ENCODE measurements around the gene NDUFA8.
A peak's percentile ranks its signal among the peaks of the same experiment; 100 is the strongest.

The NDUFA8 gene

DNA sequence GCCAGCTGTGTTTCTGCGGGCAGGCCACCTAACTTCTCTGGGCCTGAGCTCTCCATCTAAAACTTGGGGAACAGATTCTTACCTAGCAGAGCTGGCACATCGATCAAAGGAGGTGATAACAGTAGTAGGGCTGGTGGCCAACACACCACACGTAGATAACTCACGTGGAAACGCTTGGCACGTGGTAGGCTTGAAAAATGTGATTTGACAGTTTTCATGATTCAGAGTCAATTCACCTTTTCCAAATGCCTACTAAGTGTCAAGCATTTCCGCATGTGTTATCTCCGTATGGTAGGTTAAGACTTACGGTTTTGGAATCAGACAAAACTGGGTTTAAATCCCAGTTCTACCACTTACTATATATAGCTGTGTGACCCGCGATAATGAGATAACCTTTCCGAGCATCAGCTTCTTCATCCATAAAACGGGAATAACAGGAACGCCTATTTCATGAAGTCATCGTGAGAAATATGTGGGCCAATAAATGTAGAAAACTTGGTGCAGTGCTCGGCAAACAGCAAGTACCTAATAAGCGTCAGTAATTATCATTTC, 25.5 kb downstream of the NDUFA8 start:
- DNase-seq, result no peak

DNA sequence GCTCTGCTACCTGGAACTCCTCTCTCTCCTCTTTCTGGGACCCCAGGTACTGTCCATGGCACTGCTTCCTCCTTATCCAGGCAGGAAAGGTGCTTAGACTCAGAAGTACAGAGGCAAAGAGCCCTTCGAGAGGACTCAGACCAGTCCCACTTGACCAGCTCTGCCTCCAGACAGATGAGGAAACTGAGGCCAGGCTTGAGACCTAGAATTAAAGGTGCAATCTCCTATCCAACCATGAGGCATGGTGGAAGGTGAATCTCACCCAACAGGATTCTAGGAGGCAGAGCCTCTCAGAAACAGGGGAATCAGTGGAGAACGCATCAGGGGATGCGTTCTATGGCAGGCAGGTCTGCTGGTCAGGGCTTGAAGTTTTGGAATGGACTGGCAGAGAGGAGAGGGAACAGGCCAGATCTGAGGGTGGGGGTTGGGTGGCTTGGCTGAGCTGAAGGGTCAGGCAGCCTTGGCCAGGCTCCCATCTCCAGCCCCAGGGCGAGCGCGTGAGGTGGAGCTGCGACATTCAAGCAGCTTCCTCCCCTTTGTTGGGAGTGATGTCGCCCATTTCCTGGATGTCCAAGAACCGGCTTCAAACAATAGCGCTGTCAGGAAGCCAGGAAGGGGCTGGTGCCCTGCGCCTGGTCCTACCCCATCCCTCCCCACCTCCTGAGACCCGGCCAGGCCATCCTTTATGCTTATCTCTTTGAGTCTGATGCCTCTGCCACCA, 26.2 kb downstream of the NDUFA8 start:
- DNase-seq, result no peak

DNA sequence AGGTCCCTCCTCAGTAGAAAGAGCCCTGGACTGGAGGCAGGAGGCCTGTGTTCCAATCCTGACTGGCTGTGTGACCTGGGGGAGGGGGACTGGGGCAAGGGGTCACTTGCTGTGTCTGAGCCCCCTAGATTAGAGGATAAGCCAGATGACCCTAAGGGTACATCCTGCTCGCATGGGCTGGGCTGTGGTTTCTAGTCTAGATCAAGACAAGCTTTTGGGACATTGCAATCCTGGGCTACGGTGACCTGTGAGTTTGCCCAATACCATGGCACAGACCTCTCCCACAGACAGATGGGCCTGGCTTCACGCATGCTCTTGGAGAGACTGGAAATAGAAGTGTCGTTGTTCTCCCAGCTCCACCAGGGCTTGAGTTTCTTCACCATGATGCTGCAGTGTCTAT, 27.0 kb downstream of the NDUFA8 start:
- DNase-seq, result no peak

DNA sequence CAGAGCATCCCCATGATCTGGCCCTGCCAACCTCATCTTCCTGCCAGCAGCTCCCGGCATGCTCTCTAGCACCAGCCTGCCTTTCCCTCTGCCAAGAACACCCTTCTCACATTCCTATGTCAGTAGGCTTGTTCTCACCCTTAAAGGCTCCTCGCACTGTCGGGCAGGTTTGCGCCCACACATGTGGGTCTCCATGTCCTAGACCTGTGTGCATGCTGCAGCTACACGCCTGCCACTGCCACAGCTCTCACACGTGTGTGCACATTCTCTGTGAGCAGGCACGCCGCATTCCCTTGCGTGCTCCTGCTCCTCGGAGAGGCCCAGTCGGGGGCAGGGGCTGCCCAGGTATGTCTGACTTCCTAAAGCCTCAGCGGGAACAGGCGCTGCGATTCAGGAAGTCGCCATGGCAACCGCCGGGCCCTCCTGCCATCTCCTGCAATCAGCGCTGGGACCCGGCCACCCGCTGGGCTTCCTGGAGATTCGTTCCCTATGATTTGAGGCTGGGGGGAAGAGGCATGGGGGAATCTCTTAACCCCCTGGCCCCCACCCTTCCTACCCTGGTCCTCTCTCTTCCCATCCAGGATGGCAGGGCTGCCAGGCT, 28.1 kb downstream of the NDUFA8 start:
- no peak for DNase-seq

DNA sequence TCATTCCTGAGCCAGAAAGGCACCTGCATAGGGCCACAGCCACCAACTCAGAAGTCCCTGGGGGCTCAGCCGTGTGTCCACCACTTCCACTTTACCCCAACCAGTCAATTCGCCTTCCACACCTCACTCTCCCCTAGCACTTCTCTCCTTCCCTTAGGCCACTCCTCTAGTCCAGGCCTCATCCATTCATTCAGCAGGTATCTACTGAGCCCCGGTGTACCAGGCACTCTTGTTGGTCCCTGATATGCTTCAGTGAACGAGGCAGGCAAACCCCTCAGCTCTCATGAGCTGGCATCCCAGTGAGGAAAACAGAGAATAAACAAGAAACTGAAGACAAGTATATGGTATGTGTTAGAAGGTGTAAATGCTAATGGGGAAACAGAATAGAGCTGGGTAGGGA, 28.7 kb downstream of the NDUFA8 start:
- DNase-seq, result no peak

DNA sequence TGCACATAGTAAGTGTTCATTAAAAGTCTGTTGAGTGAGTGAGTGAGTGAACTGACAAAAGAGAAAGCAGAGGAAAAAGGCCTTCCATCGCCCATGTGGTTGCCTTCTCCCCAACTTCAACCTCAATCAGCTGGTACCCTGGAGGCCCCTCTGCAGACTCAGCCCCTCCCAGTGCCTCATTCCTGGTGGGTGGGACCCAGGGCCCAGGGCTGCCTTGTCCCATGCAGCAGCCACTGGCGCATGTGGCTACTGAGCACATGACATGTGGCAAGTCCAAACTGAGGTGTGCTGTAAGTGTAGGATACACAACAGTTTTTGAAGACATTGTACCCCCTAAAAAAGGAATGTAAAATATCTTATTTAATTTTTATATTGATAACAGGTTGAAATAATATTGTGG, 29.6 kb downstream of the NDUFA8 start:
- no peak for DNase-seq

DNA sequence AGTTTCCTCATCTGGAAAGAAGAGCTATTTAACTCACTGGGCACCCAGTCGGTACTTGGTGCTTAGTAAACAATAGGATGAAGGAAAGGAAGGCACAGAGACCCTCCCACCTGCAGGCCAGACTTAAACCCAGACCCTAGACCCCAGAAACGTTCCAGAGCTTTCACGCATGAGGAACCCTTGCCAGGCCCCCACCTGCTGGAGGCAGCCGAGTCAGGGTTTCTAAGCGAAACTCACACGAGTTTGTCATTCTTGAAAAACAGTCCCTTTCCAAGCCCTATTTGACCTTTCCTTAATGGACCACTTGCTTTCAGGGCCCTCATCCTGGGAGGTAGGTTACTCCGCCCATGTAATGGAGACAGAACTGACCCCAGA, 30.6 kb downstream of the NDUFA8 start:
- DNase-seq, result no peak

DNA sequence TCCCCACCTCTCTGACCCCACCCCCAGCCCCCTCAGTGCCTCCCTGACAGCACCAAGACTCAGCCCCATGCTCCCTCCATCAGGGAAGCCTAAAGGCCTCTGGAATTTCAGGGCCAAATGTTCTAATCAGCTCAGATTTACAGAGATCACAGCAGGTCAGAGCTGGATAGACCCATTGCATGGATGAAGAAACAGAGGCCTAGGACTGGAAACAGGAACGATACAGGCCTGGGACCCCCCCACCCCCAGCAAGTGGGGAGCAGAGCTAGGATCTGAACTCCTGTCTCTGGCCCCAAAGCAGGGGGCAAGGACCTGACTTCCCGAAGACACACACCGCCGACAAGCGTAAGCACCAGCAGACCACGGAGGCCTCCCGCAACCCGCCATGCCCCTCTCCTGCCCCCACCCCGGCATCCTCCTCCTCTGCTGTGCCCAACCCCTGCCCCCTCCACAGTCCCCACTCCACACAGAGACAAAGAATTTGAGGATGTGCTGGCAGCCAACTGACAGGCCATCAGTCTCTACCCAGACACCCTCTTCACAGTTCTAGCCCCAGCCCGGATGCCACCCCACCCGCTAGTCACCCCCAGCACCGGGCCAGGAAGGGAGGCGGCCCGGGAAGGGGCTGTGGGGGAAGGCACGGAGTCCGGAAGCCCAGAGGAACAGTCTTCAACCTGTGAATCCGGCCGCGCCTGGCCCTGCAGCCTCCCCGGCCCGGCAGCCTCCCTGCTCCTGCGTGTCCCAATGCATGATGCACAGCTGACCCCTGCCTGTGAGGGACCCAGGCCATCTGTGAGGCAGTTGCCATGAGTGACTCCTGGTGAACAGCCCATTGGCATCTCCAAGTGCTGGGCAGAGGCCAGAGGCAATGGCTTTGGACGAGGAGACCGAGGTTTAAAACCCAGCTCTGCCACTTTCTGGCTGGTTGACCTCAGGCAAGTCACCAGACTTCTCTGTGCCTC, 31.3 kb downstream of the NDUFA8 start:
- DNase-seq, result no peak

DNA sequence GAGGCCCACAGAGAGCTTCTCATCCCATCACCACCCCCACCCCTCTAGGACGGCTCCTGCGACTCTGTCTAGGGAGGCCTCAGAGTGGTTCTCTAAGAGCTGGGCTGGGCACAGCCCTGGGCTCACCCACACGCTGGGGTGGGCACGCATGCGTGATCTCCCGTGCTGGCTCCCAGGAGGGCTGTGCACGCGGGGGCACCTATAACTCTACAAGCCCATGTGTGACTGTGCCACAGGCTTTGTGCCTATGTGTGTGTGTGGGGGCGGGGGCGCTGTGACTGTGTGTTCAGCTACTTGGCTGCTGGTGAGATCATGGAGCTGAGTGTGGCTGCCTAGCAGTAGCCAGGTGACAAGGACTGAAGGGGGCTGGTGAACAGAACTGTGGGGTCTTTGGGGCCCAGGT, 32.2 kb downstream of the NDUFA8 start:
- no peak for DNase-seq

DNA sequence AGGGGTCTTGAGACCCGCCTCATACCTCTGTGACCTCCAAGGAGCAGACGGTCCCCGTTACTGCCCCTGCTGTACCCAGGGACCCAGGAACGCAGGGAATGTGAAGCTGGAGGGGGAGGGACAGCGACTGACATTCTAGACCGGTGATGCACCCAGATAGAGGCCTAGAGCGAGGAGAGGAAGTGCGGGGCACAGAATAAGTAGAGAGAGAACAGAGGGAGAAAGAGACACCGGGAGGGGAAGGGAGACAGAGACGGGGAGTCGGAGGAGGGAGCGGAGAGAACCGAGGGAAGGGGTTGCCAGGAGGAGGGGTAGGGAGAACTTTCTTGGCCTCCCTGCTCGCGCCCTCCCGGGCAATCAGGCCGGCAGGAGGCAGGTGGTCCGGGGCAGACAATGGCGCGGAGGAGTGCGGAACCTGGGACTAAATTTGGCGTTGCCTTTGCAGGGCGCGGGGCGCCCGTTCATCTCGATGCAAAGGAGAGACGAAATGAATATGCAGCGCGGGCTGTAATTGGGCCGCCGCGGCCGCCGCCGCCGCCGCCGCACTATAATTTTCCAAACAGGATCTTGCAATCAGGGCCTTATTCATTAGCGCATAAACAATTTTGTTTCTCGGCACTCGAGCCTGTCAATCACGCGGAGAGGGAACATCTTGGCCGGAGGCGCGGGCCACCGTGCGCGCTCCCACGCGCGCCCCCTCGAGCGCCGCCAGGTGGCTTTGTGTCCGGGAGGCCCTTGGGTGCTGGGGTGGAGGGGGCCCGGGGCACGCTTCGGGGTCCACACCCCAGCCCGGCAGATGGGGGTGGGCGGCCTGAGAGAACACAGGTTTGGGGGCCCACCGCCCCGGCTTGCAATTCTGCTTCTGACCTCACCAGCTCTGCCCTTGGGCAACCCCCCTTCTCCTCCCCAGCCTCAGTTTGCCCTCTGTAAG, 33.0 kb downstream of the NDUFA8 start:
- peak; percentile 25 for DNase-seq

DNA sequence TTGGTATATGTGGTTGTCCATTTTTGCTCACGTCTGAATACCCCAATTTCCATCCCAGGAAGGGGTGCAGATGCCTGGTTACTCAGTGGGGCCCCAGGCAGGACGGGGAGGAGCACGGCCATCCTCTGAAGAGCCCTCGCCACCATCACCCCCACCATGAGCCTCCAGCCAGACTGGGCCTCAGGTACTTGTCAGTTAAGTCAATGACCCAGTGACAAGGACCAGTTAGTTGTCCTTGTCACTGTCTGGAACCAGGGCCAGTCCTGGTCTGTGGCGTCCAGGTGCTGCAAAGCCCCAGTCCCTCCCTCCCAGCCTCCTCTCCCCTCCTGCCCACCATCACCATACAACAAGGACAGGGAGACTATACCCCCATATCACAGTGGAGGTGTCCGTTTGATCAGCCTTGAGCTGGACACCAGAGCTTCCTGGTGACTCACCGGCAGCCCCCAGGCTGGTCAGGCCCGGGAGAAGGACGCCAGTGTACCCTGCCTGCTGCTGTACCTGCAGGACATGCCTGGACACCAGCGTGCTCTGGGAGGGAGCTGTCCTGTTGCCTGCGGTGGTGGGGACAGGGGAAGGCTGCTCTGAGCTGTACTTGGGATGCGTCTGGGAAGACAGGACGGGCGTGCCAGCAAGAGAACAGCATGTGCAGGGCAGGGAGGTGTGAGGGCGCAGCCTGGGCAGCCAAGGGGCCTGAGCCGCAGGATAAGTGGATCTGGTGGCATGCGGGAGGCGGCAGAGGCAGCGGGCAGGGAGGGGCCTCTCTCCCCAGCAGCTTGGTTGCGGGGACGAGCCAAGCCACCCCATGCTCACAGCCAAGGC, 33.9 kb downstream of the NDUFA8 start:
- no peak for DNase-seq

DNA sequence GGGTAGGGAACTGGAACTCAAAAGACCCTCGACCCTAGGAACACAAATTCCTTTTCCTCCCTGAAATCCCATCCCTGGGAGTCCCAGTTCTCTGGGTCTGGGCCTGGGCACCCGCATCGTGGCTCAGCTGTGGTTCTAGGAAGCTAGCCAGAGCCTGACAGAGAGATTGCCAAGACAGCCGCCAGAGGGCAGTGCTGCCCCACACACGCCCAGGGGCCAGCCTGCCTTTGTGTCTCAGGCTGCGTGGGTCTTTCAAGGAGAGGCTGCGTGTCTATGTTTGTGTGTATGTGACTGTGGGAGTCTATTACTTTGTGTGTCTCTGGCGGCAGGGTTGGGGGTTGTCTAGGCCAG, 34.4 kb downstream of the NDUFA8 start:
- peak; percentile 64 for DNase-seq

DNA sequence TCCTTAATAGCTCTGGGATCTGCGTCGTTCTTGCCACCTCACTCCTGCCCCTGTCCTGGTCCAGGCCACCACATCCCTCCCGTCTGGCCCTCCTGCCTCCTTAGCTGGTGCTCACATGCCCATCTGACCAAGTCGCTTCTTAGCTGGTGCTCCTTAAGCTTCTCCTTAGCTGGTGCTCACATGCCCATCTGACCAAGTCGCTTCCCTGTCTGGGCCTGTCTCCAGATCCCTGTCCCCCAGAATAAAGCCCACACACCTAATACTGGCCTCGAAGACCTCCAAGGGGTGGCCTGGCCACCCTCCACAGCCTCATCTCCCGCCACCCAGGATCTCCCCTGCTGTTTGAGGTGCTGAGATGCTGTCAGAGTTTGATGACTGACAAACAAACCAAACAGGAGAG, 35.1 kb downstream of the NDUFA8 start:
- no peak for DNase-seq

DNA sequence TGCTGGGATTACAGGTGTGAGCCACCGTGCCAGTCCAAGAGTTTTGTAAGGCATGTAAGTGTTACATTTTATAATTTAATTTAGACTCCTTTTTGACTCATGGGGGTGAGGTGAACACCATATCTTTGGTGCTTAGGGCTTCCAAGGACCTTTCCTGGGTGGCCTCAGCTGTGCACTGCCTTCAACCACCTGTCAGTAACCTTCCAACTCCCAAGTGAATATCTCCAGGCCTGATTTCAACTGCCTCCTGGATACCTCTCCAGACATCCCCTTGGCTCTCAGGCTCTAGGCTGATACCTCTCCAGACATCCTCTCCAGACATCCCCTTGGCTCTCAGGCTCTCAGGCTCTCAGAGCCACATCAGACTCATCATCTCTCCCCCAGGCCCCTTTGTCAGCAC, 35.5 kb downstream of the NDUFA8 start:
- no peak for DNase-seq

DNA sequence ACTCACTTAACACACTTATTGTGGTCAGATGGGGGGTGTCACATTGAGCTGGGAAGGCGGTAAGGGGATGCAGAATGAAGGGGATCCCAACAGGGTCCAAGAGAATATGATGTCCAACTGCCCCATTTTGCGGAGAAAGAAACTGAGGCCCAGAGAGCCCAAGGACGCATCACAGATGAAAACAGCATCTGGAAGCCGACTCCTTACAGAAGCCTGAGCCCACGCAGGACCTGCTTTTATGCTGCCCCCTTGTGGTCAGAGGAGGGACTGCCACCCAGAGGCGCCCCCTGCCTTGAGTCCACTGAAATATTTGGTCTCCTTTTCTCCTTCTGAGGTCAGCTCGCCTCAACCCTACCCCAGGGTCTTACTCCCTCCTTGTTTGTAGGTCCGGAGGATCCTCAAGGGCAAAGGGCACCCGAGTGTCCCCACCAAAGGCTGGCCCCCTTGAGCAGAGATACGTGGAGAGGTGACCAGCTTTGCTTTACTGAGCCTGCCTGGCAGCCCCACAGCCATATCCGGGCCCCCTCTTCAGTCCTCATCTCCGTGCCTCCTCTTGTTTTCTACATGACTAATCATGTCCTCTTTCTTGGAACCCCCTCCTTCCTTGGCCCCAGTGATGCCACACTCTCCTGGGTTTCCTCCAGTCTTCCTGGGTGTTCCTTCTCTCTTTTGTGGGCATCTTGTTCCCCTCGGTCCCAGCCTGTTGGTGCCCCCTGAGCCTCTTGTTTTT, 36.5 kb downstream of the NDUFA8 start:
- peak; percentile 45 for DNase-seq

DNA sequence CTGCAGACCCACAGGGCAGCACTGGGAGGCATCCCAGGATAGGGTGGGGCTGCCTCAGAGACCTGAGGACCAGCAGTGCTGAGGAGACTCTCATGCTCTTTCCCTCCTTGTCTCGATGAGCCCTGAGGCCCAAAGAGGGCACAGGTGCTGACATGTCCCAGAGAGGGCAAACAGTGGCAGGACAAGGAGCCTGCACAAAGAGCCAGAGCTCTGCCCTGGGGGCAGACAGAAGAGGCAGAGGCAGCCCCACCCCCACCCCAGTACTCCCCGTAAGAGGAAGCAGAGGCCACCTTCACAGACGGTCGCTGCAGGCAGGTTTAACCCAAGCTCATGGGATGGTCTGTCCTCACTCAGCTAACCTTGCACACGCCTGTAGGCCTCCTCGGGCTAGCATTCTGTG, 37.1 kb downstream of the NDUFA8 start:
- no peak for DNase-seq

DNA sequence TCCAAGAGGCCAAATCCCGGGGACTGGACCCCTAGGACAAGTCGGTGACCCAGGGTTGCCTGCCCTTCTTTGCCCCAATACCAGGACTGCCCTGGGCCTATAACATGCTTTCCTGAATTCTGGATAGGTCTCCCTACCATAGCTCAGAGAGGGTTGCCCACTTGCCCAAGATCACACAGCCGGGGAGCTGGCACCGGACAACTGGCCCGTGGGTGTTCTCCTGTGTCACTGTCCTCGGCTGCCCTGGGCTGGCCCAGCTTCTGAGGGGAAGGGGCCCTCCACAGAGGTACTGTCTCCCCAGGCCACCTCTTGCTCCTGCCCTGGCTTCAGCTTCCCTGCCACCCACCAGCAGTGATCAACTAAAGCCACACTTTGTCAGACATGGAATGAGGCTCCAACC, 37.6 kb downstream of the NDUFA8 start:
- DNase-seq, result no peak

DNA sequence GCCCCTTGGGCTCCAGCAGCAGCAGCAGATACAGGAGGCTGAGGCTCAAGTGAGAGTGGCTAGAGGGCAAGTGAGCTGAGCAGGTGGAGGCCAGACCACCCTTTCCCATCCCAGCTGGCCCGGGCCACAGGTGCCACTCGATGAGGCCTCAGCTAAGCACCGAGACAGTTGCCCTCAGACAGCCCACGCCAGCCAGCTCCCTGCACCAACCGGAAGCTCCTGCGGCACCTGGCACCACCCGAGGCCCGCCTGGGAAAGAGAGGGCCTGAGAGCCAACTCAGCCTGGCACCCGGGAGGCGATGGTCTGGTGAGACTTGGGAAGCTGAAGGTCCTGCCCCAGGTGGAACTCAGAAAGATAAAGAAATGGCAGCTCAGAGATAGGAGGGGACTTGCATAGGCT, 38.2 kb downstream of the NDUFA8 start:
- no peak for DNase-seq

DNA sequence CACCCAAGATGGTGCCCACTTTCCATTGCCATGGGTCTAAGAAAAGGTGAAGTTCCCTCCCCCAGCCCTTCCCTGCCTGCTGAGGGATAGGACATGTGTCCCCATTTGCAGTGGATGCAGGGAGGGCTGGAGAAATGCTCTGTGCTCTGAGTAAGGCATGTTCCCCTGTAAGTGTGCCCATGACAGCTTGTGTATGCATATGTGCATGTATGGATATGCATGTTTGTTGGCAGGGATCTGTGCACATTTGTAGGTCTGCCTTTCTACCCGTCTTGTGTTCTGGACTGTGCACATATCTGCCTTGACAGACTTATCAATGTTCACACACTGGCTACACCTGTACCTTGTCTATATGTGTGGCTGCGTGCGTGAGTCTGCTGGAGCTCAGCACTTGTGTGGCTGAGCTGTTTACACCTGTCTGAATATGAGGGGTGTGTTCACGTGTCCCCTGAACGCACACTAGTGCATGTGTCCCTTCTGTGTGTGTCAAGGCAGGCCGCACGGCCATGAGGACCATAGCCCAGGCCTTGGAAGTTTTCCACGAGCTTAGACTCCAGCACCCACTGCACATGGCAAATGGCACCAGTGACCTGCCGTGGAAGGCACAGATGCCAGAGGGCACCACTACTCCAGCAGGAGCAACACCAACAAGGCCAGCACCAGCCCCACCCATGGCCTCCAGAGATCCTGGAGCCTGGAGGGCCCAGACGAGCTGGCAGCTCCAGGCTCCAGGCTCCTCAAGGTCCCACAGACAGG, 39.1 kb downstream of the NDUFA8 start:
- DNase-seq, result no peak

DNA sequence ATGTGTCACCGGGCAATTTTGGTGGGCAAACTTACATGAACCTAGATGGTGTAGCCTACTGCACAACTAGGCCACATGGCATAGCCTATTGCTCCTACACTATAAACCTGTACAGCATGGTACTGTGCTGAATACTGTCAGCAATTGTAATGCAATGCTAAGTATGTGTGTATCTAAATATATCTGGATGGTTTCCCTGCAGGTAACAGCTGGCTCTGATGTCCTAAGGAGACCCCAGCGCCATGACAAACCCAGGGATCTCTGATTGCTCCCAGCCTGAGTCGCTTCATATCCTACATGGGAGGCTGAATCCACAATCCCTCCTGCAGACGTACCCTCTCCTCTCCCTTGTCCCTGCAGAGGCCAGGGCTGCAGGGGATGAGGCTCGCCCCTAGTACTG, 39.9 kb downstream of the NDUFA8 start:
- no peak for DNase-seq
